Natural killer cell (primary cell): ENCODE results near the gene ACAD8. TPM values are rescaled to one million over a fixed set of nuclear protein-coding genes. Genes with fewer than 3 reads are reported as not detected.
A peak's percentile ranks its signal among the peaks of the same experiment; 100 is the strongest.

Source experiments
- ATAC-seq, 3 donors: fragments of 150-1000 bp in 2 of 3; fragments of 200-7000 bp in 1 of 3; cut with Tn5 transposase; 1 replicate in 1 of 3; 2 replicates in 2 of 3; pipeline ENCODE4 v1.10.0; 2021; ENCODE audit warnings: mild to moderate bottlenecking in 2 of 3, moderate library complexity in 2 of 3
- DNase-seq, 2 donors: peaks; one replicate each; pipeline versions ENCODE4 v3.0.0 to v3.0.0-alpha.2; 2013 to 2021; ENCODE audit warnings: mixed read lengths in 1 of 2
- H3K27ac ChIP-seq: one replicate; pipeline ENCODE4 v1.5.1; 2013; ENCODE audit warnings: mild to moderate bottlenecking, low read length
- H3K27me3 ChIP-seq: one replicate; pipeline ENCODE4 v1.6.1; 2013; ENCODE audit warnings: low read length; ENCODE audit not compliant: control insufficient read depth, insufficient read depth
- H3K36me3 ChIP-seq: one replicate; pipeline ENCODE4 v1.6.1; 2013; ENCODE audit warnings: low read length; ENCODE audit not compliant: control insufficient read depth, insufficient read depth
- H3K4me1 ChIP-seq: one replicate; pipeline ENCODE4 v1.6.1; 2013; ENCODE audit warnings: low read length; ENCODE audit not compliant: control insufficient read depth, insufficient read depth
- H3K4me3 ChIP-seq: one replicate; pipeline ENCODE4 v1.5.1; 2013; ENCODE audit warnings: low read length
- H3K9me3 ChIP-seq: one replicate; pipeline ENCODE4 v1.6.1; 2013; ENCODE audit warnings: low read length; ENCODE audit not compliant: control insufficient read depth, insufficient read depth
- H3K27ac Mint-ChIP-seq, 2 donors: one replicate each; pipeline ENCODE4 v1.8.0; 2022; ENCODE audit warnings: mild to moderate bottlenecking in 2 of 2, mixed read lengths in 2 of 2, moderate library complexity in 1 of 2
- H3K27me3 Mint-ChIP-seq, 2 donors: one replicate each; pipeline ENCODE4 v1.8.0; 2022; ENCODE audit warnings: low read depth in 2 of 2, mixed read lengths in 2 of 2
- H3K36me3 Mint-ChIP-seq: one replicate; pipeline ENCODE4 v1.8.0; 2022; ENCODE audit warnings: mixed read lengths
- H3K4me1 Mint-ChIP-seq, 2 donors: one replicate each; pipeline ENCODE4 v1.8.0; 2022; ENCODE audit warnings: mixed read lengths in 2 of 2
- H3K4me3 Mint-ChIP-seq: one replicate; pipeline ENCODE4 v1.8.0; 2022; ENCODE audit warnings: mild to moderate bottlenecking, moderate library complexity, mixed read lengths
- H3K9me3 Mint-ChIP-seq, 2 donors: one replicate each; pipeline ENCODE4 v1.8.0; 2022; ENCODE audit warnings: mixed read lengths in 2 of 2
- CTCF ChIP-seq: fragments of 200-600 bp; IDR thresholded peaks from one replicate; pipeline ENCODE4 v1.8.0; 2022; ENCODE audit warnings: antibody characterized with exemption
- WGBS: methylation state at CpG from one replicate; pipeline ENCODE4 v1.1.7; 2013; ENCODE audit warnings: missing lambda C conversion rate; ENCODE audit not compliant: insufficient coverage; 5-methylcytosine and 5-hydroxymethylcytosine counted together
- intact Hi-C: fragments of 100-400 bp; cut with micrococcal nuclease; formaldehyde crosslinking; loops from one replicate; pipeline ENCODE4 v1.14.2; 2022
- total RNA-seq, 4 donors: library from RNA; stranded (reverse); fragments of 120-200 nt in 1 of 4; gene quantifications; one replicate each; pipeline versions ENCODE4 v1.2.3 to v1.2.4, GENCODE V29; 2013 to 2022

ACAD8 gene
- total RNA-seq, 3 donors from 2014 or later (not counting 1 experiment from before 2014, with no cell fraction given) = 24.3 to 42.5 (median 39.3) TPM

- Histone ChIP-seq H3K4me1 (no peaks in the 10 kb centered on the region), H3K36me3 (peaks cover 72% of the 10 kb centered on the region), H3K4me3 (no peak overlapping the region), H3K27me3 (no peaks in the 10 kb centered on the region), H3K27ac (no peak overlapping the region), H3K9me3 (no peaks in the 10 kb centered on the region)
- no peak overlapping the region for H3K4me3 Mint-ChIP-seq
- H3K4me1 Mint-ChIP-seq = peaks cover 5 to 9% of the 10 kb centered on the region in 2 donors
- DNase-seq = no peak
- no peak for TF ChIP-seq CTCF
- H3K36me3 Mint-ChIP-seq = peaks cover 32% of the 10 kb centered on the region
- H3K27me3 Mint-ChIP-seq = no peaks in the 10 kb centered on the region
- no peak overlapping the region for H3K27ac Mint-ChIP-seq
- H3K9me3 Mint-ChIP-seq = no peaks in the 10 kb centered on the region
- ATAC-seq = no peak
- intact Hi-C loops = no loop called here
- WGBS = 98% methylated on average over 11 of the region's 11 CpGs
Observed at GRCh38 chr11:134246100-134246499, 7.3 kb upstream of the ACAD8 start.

GRCh38 chr11:134246678-134247077 is 6.7 kb upstream of the ACAD8 start:
- no peak for ATAC-seq
- Histone ChIP-seq H3K4me3 (no peak overlapping the region), H3K4me1 (no peaks in the 10 kb centered on the region), H3K27ac (no peak overlapping the region), H3K36me3 (peaks cover 67% of the 10 kb centered on the region), H3K27me3 (no peaks in the 10 kb centered on the region), H3K9me3 (no peaks in the 10 kb centered on the region)
- Mint-ChIP-seq H3K4me1 (peaks cover 5 to 9% of the 10 kb centered on the region in 2 donors), H3K27me3 (no peaks in the 10 kb centered on the region), H3K9me3 (no peaks in the 10 kb centered on the region), H3K4me3 (no peak overlapping the region), H3K27ac (no peak overlapping the region), H3K36me3 (peaks cover 32% of the 10 kb centered on the region)
- WGBS = 100% methylated on average over 1 of the region's 4 CpGs
- no peak for DNase-seq
- TF ChIP-seq CTCF = no peak
- intact Hi-C loops = no loop called here

DNA sequence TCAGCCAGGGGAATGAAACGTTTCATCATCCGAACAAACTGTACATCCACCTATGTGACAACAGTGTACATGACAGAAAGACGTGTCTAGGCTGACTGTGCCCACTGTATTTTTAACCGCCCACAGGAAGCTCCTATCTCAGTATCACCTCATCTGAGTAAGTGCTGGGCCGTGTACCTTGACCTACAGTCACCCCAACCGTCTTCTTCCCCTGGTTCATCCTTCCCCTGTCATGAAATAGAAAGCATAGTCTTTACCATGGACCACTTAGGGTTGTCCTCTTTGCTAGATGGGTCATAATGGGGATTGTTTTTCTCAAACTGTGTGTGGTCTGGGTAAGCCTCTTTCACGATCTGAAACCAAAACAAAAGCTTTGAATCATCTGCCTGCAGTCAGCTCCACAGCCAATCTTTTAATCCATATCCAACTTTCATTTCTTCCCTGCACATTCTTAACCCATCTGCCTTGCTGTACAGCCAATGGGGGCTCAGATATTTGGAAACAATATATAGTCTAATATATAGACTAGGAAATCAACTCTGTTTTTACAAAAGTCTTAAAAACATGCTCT is 4.4 kb upstream of the ACAD8 start:
- Histone ChIP-seq H3K9me3 (no peaks in the 10 kb centered on the region), H3K4me1 (peaks cover 10% of the 10 kb centered on the region), H3K27me3 (no peaks in the 10 kb centered on the region), H3K4me3 (no peak overlapping the region), H3K36me3 (peaks cover 50% of the 10 kb centered on the region), H3K27ac (no peak overlapping the region)
- ATAC-seq (no peak), DNase-seq (no peak)
- intact Hi-C loops = no loop called here
- Mint-ChIP-seq H3K4me1 (peaks cover 18 to 28% of the 10 kb centered on the region in 2 donors), H3K4me3 (no peak overlapping the region), H3K27me3 (no peaks in the 10 kb centered on the region), H3K27ac (peak overlapping the region in 1 of 2 donors; percentile 50), H3K36me3 (peaks cover 22% of the 10 kb centered on the region), H3K9me3 (no peaks in the 10 kb centered on the region)
- no peak for TF ChIP-seq CTCF
- WGBS = 73% methylated on average over 7 of the region's 7 CpGs

DNA sequence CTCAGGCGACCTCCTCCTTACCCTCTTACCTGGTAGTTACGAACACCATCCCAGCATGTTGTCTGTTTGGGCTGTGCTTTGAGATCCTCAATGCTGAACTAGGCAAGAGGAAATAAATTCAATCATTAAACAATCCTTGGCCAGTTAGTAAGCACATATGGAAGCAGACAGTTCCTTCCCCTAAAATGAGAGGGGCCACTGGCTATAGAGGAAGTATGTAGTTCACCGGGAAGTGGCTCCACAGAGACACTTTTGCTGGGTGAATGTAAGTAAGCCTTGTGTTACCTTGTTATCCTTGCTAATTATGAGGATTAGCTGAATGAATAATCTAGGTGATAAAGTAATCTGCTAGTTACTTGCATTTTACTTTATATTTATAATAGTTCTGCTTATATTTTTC is 3.1 kb upstream of the ACAD8 start:
- intact Hi-C loops = no loop called here
- no peak for ATAC-seq
- no peak overlapping the region for H3K4me3 ChIP-seq
- Mint-ChIP-seq H3K27ac (no peak overlapping the region), H3K27me3 (no peaks in the 10 kb centered on the region), H3K4me3 (no peak overlapping the region), H3K4me1 (peaks cover 19 to 39% of the 10 kb centered on the region in 2 donors), H3K36me3 (peaks cover 22% of the 10 kb centered on the region), H3K9me3 (no peaks in the 10 kb centered on the region)
- H3K27me3 ChIP-seq = no peaks in the 10 kb centered on the region
- no peak for DNase-seq
- no peak overlapping the region for H3K27ac ChIP-seq
- H3K9me3 ChIP-seq = no peaks in the 10 kb centered on the region
- TF ChIP-seq CTCF = no peak
- H3K4me1 ChIP-seq = peaks cover 15% of the 10 kb centered on the region
- peaks cover 41% of the 10 kb centered on the region for H3K36me3 ChIP-seq
- 87% methylated on average over 2 of the region's 3 CpGs for WGBS
